HG02973 (cell line): ENCODE data around the gene ZNF710.

Source experiments
- ATAC-seq: cut with Tn5 transposase; IDR thresholded peaks from one replicate; pipeline ENCODE4 v1.9.1; 2021; ENCODE audit warnings: moderate library complexity; ENCODE audit not compliant: unreplicated experiment

The ZNF710 gene

DNA sequence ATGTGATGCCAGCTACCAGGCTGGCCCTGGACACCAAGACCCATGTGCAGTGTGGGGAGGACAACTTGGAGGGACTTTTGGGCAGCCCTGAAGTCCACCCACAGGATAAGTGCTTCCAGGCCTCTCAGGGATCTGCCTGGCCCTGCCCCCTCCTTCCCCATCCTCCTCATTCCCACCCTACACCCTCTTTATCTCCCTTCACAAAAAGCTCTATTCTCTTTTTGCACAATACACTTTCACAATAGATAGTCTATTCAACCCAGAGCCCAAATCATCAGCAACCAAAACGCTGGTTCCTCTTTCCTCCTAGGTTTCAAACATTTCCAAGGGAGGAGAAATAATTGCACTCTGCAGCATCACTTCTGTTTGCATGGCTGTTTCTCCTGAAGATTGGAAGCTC is 7.8 kb upstream of the ZNF710 start:
- ATAC-seq = no peak

DNA sequence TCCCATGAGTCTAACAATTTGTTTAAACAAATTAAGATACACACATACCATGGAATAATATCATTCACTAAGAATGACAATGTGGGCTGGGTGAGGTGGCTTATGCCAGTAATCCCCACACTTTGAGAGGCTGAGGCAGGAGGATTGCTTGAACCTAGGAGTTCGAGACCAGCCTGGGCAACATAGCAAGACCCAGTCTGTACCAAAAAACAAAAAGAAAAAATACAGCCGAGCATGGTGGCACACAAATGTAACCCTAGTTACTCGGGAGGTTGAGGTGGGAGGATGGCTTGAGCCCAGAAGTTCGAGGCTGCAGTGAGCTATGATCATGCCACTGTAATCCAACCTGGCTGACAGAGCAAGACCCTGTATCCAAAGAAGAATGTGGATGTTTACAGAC is 4.0 kb upstream of the ZNF710 start:
- no peak for ATAC-seq

DNA sequence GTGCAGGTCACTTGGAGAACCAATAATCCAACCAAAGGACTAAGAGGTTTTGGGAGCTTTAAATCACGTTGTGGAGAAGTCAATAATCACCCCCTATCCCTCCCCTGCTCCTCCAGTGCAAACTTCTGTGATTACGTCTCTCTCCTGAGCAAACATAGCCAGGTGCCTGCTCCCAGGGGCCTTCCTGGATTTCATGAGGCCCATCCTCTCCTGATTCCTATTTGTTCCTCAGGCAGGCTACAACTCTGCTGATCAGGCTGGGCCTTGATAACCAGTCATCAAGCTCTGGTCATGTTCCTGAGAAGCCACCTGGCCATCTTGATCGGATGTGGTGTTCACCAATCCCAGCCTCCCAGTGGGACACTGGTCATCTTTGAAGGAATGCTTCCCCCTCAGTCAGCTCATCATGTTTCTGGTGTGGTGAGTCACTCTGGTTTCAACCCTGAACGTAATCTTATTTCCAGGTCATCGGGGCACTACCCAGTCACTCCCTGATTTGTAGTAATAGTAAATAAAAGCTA is 2.9 kb upstream of the ZNF710 start:
- no peak for ATAC-seq

DNA sequence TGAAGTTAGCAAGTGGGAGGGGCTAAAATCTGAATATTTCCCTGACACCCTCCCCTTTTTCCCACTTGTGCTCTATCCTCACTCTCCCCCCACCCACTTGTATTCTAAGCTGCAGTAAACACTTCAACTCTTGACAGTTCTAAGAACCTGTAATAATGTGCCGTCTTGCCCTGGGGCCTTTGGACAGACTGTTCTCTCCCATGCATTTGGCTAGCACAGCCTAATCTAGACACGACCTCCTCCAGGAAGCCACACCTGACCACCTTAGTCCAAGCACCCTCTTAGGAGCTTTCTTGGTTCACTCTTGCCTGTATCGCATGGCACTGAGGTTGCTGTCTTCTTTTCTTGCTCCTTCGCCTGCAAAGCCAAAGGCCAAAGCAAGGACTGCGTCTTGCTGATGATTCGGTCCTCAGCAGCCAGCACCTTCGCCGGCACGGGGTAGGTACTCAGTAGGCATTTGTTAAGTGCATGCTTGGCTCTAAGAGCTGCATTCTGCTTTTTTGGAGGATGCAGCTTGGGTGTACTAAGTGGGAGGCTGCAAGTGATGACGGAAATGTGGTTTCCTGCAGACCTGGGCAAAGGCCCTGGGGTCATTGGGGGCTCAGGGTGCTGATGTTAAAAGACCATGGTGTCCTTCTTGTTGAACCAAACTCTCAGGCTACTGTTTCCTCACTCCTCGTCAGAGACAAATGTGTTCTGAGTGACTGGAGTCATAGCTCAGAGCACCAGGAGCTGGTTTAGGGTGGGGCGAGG is 2.0 kb upstream of the ZNF710 start:
- ATAC-seq = no peak

DNA sequence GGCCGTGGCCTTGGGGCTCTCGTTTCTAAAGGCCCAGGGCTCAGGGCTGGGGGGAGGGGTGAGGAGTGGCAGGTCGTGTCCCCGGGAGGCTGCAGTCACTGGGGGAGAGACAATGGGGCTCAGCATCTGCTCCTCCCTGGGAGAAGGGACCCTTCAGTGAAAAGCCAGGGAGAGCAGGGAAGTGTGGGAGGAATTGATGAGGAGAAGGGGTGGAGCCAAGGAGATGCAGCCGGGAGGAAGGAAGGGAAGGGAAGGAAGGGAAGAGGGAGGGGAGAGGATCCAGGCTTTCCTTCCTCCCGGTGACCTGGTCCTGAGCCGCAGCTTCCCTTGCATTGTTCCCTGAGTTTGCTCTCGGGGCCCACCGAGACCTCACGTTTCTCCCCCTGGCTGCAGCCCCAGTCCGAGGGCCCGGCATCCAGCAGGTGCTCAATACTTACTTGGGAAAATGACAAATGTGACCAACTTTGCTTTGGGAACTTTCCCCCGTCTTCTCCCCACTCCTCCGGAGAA is 1.4 kb upstream of the ZNF710 start:
- ATAC-seq = no peak

GRCh38 chr15:90000186-90001001 is 730 bp upstream of the ZNF710 start:
- ATAC-seq = no peak

GRCh38 chr15:90001683-90002427 is 731 bp downstream of the ZNF710 start:
- no peak for ATAC-seq

DNA sequence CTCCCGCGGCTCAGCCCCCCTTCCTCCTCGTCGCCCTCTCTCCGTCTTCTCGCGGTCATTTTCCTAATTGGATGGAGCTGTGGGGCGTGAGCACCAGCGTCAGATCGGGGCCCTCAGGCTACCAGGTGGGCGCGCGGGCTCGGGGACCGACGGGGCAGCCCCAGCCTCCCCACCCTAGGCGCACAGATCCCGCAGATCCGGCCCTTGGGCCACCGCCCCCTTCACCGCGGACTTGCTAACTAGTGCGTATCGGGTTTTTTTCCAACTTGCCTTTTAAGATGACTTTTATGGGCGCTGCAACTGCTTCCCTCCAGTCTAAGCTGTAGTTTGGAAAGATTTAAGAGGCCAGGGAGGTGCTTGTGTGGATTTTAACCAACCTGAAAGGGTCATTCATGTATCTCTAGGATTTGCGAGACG is 1.3 kb downstream of the ZNF710 start:
- no peak for ATAC-seq

GRCh38 chr15:90003736-90004135 is 2.6 kb downstream of the ZNF710 start:
- ATAC-seq = no peak

GRCh38 chr15:90004252-90004651 is 3.1 kb downstream of the ZNF710 start:
- ATAC-seq = no peak

GRCh38 chr15:90004671-90005070 is 3.5 kb downstream of the ZNF710 start:
- no peak for ATAC-seq

- ATAC-seq = no peak
Measured at GRCh38 chr15:90006217-90007075, 5.3 kb downstream of the ZNF710 start.

- no peak for ATAC-seq
Measured at GRCh38 chr15:90007076-90007460, 5.9 kb downstream of the ZNF710 start.

DNA sequence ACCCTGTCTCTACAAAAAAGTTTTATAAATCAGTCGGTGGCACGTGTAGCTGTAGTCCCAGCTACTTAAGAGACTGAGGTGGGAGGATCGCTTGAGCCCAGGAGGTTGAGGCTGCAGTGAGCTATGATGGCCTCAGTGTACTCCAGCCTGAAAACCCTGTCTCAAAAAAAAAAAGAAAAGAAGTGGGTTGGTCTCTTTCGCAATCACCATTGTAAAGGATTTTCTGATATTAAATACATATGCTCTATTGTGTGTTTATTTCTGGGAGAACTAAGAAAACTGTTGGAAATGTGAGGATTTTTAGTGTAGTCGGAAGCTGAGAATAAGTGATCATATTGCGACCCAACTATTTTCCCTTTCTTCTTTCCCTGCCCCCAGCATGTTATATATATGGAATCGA is 7.5 kb downstream of the ZNF710 start:
- no peak for ATAC-seq

DNA sequence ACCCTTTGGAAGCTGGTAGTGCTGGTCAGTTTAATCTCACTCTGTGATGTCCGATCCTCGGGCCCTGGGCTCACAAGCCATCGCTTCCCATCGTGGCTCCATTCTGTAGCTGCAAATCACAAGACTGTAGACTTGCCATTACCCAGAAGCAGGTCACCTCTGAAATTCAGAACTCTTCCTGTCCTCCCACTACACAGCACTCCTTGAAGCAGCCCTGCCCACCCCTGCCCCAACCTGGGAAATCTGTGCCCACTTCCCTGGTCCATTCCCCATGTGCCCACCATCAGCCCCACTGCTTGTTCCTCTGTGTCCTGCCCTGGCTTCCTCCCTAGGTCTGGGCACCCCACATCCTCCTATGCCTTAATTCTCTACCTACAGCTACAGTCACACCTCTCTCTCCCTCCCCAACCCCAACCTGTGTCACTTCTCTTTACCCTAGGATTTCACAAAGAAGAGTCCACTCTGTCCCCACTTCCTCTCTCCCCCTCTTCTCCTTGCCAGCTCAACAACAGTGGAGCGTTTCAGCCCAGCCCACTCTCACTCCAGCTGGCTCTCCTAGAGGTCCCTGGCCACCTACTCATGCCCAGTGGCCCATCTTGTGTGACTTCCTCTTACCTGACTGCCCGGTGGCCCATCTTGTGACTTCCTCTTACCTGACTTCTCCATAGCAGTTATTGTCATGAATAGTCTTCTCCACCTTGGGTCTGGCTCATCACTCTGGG is 8.3 kb downstream of the ZNF710 start:
- ATAC-seq = no peak

DNA sequence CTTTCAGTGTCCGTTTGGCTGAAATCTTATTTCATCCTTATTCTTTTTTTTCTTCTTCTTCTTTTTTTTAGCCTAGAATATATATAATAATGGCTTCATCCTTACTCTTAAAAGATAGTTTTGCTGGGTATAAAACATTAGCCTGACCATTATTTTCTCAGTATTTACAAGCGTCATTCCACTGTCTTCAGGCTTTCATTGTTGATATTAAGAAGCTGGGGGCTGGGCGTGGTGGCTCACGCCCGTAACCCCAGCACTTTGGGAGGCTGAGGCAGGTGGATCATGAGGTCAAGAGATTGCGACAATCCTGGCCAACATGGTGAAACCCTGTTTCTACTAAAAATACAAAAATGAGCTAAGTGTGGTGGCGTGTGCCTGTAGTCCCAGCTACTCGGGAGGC is 10.6 kb downstream of the ZNF710 start:
- no peak for ATAC-seq

- no peak for ATAC-seq
Measured at GRCh38 chr15:90013503-90013937, 12.4 kb downstream of the ZNF710 start.

- no peak for ATAC-seq
Measured at GRCh38 chr15:90015294-90015693, 14.2 kb downstream of the ZNF710 start.

DNA sequence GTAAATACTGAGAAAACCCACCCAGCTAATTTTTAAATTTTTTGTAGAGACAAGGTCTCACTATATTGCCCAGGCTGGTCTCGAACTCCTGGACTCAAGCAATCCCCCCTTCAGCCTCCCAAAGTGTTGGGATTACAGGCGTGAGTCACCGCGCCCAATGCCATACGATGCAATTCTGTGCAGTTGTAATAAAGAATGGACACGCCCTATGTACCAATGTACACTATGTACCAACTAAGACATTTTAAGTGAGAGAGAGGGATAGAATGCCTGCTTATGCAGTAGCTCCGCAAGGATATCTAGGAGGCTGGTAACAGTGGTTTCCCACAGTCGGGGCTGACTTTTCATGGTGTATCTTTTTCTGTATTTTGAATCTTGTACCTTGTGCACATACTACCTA is 14.6 kb downstream of the ZNF710 start:
- ATAC-seq = no peak

DNA sequence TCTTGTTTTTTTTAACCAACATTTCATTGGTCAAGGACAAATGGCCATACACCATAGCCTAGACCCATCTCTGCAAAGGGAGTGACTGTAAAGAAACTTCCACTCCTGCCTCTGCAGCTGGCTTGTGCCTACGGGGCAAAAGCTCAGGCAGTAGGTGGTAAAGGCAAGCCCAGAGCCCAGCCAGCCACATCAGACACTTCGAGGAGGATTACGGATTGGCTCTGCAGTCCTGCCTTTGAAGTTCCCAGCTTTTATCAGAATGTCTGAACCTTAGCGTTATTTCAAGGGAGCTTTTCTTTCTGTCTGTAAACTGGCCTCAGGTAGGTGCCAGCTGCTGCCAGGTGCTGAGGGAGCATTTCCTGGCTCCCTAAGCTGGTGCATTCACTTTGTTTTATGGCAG is 15.6 kb downstream of the ZNF710 start:
- no peak for ATAC-seq
